Fibroblast of lung (primary cell): ENCODE results near the gene NEO1. TPM values are rescaled to one million over a fixed set of nuclear protein-coding genes. Genes with fewer than 3 reads are reported as not detected.

Experiments
- DNase-seq, 2 donors: peaks; one replicate each; pipeline versions ENCODE4 v3.0.0 to v3.0.0-alpha.2; 2010; ENCODE audit warnings: low read depth in 2 of 2
- H2AFZ ChIP-seq: 2 replicates; pipeline ENCODE4 v1.5.1; 2012; ENCODE audit warnings: low read length, control low read depth, inconsistent platforms
- H3K27ac ChIP-seq: 2 replicates; pipeline ENCODE4 v1.5.1; 2011; ENCODE audit warnings: low read length, control low read depth; ENCODE audit not compliant: insufficient read depth
- H3K27me3 ChIP-seq: 2 replicates; pipeline ENCODE4 v1.5.1; 2011; ENCODE audit warnings: mild to moderate bottlenecking, low read length; ENCODE audit not compliant: control insufficient read depth, insufficient read depth
- H3K36me3 ChIP-seq: 2 replicates; pipeline ENCODE4 v1.5.1; 2011; ENCODE audit warnings: low read length; ENCODE audit not compliant: control insufficient read depth, insufficient read depth
- H3K4me1 ChIP-seq: 2 replicates; pipeline ENCODE4 v1.5.1; 2011; ENCODE audit warnings: low read length; ENCODE audit not compliant: control insufficient read depth, insufficient read depth; ENCODE audit errors: extremely low read depth
- H3K4me2 ChIP-seq: 2 replicates; pipeline ENCODE4 v1.5.1; 2011; ENCODE audit warnings: low read length, control low read depth; ENCODE audit not compliant: insufficient read depth; ENCODE audit errors: extremely low read depth
- H3K4me3 ChIP-seq, 4 experiments: fragments of 200-600 bp in 1 of 4; sonication (generic) in 1 of 4; replicated peaks in 1 of 4; 2 replicates each; pipeline ENCODE4 v1.5.1; 2011 to 2016; ENCODE audit warnings: low read length in 4 of 4, low read depth in 3 of 4, mild to moderate bottlenecking in 3 of 4, control low read depth in 2 of 4, inconsistent platforms in 1 of 4, mixed read lengths in 1 of 4; ENCODE audit not compliant: insufficient read depth in 1 of 4; ENCODE audit errors: control extremely low read depth in 1 of 4
- H3K79me2 ChIP-seq: 2 replicates; pipeline ENCODE4 v1.5.1; 2012; ENCODE audit warnings: mild to moderate bottlenecking, low read length, inconsistent platforms; ENCODE audit not compliant: control insufficient read depth, insufficient read depth
- H3K9ac ChIP-seq: 2 replicates; pipeline ENCODE4 v1.5.1; 2011; ENCODE audit warnings: mild to moderate bottlenecking, low read length, control low read depth; ENCODE audit not compliant: insufficient read depth
- H3K9me3 ChIP-seq: 2 replicates; pipeline ENCODE4 v1.5.1; 2012; ENCODE audit warnings: low read depth, low read length; ENCODE audit not compliant: control insufficient read depth, insufficient read depth
- H4K20me1 ChIP-seq: 2 replicates; pipeline ENCODE4 v1.5.1; 2011; ENCODE audit warnings: low read length; ENCODE audit not compliant: control insufficient read depth, insufficient read depth; ENCODE audit errors: extremely low read depth
- EZH2 ChIP-seq: IDR thresholded peaks from 2 replicates; pipeline ENCODE4 v1.5.1; 2012; ENCODE audit warnings: low read length, control low read depth, mild to moderate bottlenecking; ENCODE audit errors: missing control alignments
- polyA plus RNA-seq, 2 donors: library from polyadenylated mRNA; depleted of rRNA in 1 of 2; stranded (reverse) in 1 of 2; unstranded in 1 of 2; fragments of >200 nt; gene quantifications; 2 replicates each; pipeline ENCODE4 v1.2.1, GENCODE V29; 2011 to 2012; ENCODE audit warnings: missing spikeins in 1 of 2
- total RNA-seq: library from RNA; depleted of rRNA; stranded (reverse); fragments of >200 nt; gene quantifications from 2 replicates; pipeline ENCODE4 v1.2.1, GENCODE V29; 2014
- TF ChIP-seq, protein P1 (sequence below), 2 donors: IDR thresholded peaks in 1 of 2; conservative IDR thresholded peaks in 1 of 2; 1 replicate in 1 of 2; 2 replicates in 1 of 2; pipeline ENCODE4 v1.5.1; 2011 to 2012; ENCODE audit warnings: low read length in 2 of 2, control low read depth in 1 of 2, inconsistent platforms in 1 of 2, low read depth in 1 of 2, mild to moderate bottlenecking in 1 of 2

The NEO1 gene
- total and polyA plus RNA-seq, 2 donors (not counting 1 experiment from before 2014, with no cell fraction given) = 6.2 to 19.3 TPM

GRCh38 chr15:73082812-73083211 is 30.5 kb downstream of the NEO1 start:
- H2AFZ ChIP-seq = peak overlapping the region; percentile 7
- no peak overlapping the region for H3K27ac ChIP-seq
- no peaks in the 10 kb centered on the region for H3K4me1 ChIP-seq
- no peaks in the 10 kb centered on the region for H3K9me3 ChIP-seq
- DNase-seq = peak in 1 of 2 donors; percentile 44
- no peak overlapping the region for H3K4me2 ChIP-seq
- H3K36me3 ChIP-seq = no peaks in the 10 kb centered on the region
- no peak overlapping the region for H3K9ac ChIP-seq
- H4K20me1 ChIP-seq = no peaks in the 10 kb centered on the region
- H3K4me3 ChIP-seq = no peak overlapping the region
- no peak for TF ChIP-seq EZH2
- TF ChIP-seq, protein P1, sequence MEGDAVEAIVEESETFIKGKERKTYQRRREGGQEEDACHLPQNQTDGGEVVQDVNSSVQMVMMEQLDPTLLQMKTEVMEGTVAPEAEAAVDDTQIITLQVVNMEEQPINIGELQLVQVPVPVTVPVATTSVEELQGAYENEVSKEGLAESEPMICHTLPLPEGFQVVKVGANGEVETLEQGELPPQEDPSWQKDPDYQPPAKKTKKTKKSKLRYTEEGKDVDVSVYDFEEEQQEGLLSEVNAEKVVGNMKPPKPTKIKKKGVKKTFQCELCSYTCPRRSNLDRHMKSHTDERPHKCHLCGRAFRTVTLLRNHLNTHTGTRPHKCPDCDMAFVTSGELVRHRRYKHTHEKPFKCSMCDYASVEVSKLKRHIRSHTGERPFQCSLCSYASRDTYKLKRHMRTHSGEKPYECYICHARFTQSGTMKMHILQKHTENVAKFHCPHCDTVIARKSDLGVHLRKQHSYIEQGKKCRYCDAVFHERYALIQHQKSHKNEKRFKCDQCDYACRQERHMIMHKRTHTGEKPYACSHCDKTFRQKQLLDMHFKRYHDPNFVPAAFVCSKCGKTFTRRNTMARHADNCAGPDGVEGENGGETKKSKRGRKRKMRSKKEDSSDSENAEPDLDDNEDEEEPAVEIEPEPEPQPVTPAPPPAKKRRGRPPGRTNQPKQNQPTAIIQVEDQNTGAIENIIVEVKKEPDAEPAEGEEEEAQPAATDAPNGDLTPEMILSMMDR (conservative IDR thresholded peaks at IDR 0.05 in 1 of 2, IDR thresholded peaks at IDR 0.05 in 1 of 2; ENCODE audit: low read depth in 1 of 2, low read length in 2 of 2) = no peak
- no peaks in the 10 kb centered on the region for H3K27me3 ChIP-seq
- no peaks in the 10 kb centered on the region for H3K79me2 ChIP-seq

DNA sequence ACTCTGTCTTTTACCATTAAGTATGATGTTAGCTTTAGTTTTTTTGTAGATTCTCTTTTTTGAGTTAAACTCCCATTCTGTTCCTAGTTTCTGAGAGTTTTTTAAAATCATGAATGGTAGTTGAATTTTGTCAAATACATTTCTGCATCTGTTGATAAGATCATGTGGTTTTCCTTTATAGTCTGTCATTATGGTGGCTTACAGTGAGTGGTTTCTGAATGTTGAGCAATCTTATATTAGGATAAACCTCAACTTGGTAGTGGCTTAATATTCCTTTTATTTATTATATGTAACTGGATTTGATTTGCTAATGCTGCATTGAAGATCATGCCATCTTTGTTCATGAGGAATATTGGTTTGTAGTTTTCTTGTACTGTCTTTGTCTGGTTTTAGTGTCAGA is 34.8 kb downstream of the NEO1 start:
- no peaks in the 10 kb centered on the region for H4K20me1 ChIP-seq
- H3K36me3 ChIP-seq = no peaks in the 10 kb centered on the region
- no peak for TF ChIP-seq EZH2
- TF ChIP-seq, protein P1 (conservative IDR thresholded peaks at IDR 0.05 in 1 of 2, IDR thresholded peaks at IDR 0.05 in 1 of 2; ENCODE audit: low read depth in 1 of 2, low read length in 2 of 2) = no peak
- no peak overlapping the region for H2AFZ ChIP-seq
- no peaks in the 10 kb centered on the region for H3K4me1 ChIP-seq
- H3K4me3 ChIP-seq = no peak overlapping the region
- H3K27ac ChIP-seq = no peak overlapping the region
- H3K9me3 ChIP-seq = no peaks in the 10 kb centered on the region
- no peaks in the 10 kb centered on the region for H3K27me3 ChIP-seq
- H3K9ac ChIP-seq = no peak overlapping the region
- no peaks in the 10 kb centered on the region for H3K79me2 ChIP-seq
- no peak overlapping the region for H3K4me2 ChIP-seq
- DNase-seq = no peak

- Histone ChIP-seq H3K4me3 (no peak overlapping the region), H3K27ac (no peak overlapping the region), H3K36me3 (no peaks in the 10 kb centered on the region), H4K20me1 (no peaks in the 10 kb centered on the region), H3K9me3 (no peaks in the 10 kb centered on the region), H3K4me2 (no peak overlapping the region), H3K27me3 (no peaks in the 10 kb centered on the region), H3K79me2 (no peaks in the 10 kb centered on the region), H3K9ac (no peak overlapping the region), H2AFZ (no peak overlapping the region), H3K4me1 (no peaks in the 10 kb centered on the region)
- TF ChIP-seq EZH2 = no peak
- TF ChIP-seq, protein P1 (conservative IDR thresholded peaks at IDR 0.05 in 1 of 2, IDR thresholded peaks at IDR 0.05 in 1 of 2; ENCODE audit: low read depth in 1 of 2, low read length in 2 of 2) = no peak
- DNase-seq = no peak
Measured at GRCh38 chr15:73105064-73105463, 52.8 kb downstream of the NEO1 start.
